ENCODE measurements around the gene PHACTR1. TPM values are rescaled to one million over a fixed set of nuclear protein-coding genes. Genes with fewer than 3 reads are reported as not detected.

The PHACTR1 gene
- total RNA-seq, 1 experiment from 2014 or later: not detected

- Histone ChIP-seq H3K4me2 (ENCODE audit: low read length) (no peak overlapping the region), H3F3A (ENCODE audit: low read length, unreplicated experiment) (no peaks in the 10 kb centered on the region), H3K9ac (ENCODE audit: low read length) (no peak overlapping the region), H3K36me3 (ENCODE audit: low read depth, low read length) (no peaks in the 10 kb centered on the region), H3K27me3 (ENCODE audit: low read length) (peaks cover 44% of the 10 kb centered on the region), H4K20me1 (ENCODE audit: low read length) (no peaks in the 10 kb centered on the region), H3K4me1 (ENCODE audit: insufficient read depth, low read length) (no peaks in the 10 kb centered on the region), H3K27ac (ENCODE audit: low read length) (no peak overlapping the region), H3K79me2 (ENCODE audit: low read length) (no peaks in the 10 kb centered on the region), H3K9me3 (ENCODE audit: low read length) (no peaks in the 10 kb centered on the region), H3K9me2 (replicated peaks; ENCODE audit: low read length) (no peaks in the 10 kb centered on the region), H2AFZ (ENCODE audit: low read length) (no peak overlapping the region), H3K4me3 (ENCODE audit: low read length) (no peak overlapping the region)
- intact Hi-C loops (cut with micrococcal nuclease): no loop called here
- ChIA-PET CTCF (no interaction called here), POLR2A (ENCODE audit: unreplicated experiment) (no interaction called here)
- no peak for ATAC-seq
- TF ChIP-seq, protein P1, sequence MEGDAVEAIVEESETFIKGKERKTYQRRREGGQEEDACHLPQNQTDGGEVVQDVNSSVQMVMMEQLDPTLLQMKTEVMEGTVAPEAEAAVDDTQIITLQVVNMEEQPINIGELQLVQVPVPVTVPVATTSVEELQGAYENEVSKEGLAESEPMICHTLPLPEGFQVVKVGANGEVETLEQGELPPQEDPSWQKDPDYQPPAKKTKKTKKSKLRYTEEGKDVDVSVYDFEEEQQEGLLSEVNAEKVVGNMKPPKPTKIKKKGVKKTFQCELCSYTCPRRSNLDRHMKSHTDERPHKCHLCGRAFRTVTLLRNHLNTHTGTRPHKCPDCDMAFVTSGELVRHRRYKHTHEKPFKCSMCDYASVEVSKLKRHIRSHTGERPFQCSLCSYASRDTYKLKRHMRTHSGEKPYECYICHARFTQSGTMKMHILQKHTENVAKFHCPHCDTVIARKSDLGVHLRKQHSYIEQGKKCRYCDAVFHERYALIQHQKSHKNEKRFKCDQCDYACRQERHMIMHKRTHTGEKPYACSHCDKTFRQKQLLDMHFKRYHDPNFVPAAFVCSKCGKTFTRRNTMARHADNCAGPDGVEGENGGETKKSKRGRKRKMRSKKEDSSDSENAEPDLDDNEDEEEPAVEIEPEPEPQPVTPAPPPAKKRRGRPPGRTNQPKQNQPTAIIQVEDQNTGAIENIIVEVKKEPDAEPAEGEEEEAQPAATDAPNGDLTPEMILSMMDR (conservative IDR thresholded peaks at IDR 0.05; ENCODE audit: low read depth, low read length): no peak
- TF ChIP-seq EZH2phosphoT487 (IDR thresholded peaks at IDR 0.05; ENCODE audit: borderline replicate concordance, low read length): no peak
- no TSS peak for BruUV-seq (replicated peaks)
- DNase-seq: no peak
These were observed 32.4 kb downstream of the PHACTR1 start for GRCh38 chr6:12748815-12749521.

DNA sequence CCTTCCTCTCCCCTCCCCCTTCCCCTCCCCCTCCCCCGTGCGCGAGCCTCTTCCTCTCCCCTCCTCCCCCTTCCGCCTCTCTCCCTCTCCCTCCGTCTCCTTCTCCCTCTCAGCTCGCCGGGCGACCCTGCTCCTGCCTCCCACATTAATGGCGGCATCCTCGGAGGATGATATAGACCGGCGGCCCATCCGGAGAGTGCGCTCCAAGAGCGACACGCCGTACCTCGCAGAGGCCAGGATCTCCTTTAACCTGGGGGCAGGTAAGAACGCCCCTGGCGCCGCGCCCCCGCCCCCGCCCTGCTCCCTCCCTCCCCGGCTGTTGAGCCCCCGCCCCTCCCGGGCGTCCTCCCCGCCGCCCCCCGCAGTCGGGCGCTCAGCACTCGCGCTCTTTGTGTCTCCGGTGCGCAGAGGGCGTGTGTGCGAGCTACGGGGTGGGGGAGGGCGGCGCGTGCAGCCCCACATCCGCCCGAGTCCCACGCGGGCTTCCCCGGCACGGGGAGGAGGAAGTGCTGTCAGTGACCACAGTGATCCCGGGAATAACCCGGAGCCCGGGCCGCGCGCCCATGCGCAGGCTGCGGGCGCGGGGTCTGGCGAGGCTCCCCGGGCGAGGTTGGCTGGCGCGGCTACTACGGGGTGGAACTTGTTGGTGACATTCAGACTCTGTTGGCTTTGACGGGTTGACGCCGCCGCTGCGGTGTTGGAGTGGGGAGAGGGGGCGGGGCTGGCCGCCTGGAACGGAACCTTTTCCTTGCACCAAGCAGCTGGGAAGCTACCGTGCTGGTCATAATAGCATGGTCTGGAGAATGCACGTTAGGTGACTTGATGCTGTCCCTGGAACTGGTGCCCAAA lies 33.2 kb downstream of the PHACTR1 start:
- Histone ChIP-seq H3K4me2 (ENCODE audit: low read length) (no peak overlapping the region), H3K4me1 (ENCODE audit: insufficient read depth, low read length) (no peaks in the 10 kb centered on the region), H3F3A (ENCODE audit: low read length, unreplicated experiment) (no peaks in the 10 kb centered on the region), H3K9me3 (ENCODE audit: low read length) (no peaks in the 10 kb centered on the region), H3K27ac (ENCODE audit: low read length) (no peak overlapping the region), H3K27me3 (ENCODE audit: low read length) (peaks cover 45% of the 10 kb centered on the region), H3K79me2 (ENCODE audit: low read length) (no peaks in the 10 kb centered on the region), H3K9me2 (replicated peaks; ENCODE audit: low read length) (no peaks in the 10 kb centered on the region), H3K9ac (ENCODE audit: low read length) (no peak overlapping the region), H3K36me3 (ENCODE audit: low read depth, low read length) (no peaks in the 10 kb centered on the region), H3K4me3 (ENCODE audit: low read length) (no peak overlapping the region), H2AFZ (ENCODE audit: low read length) (no peak overlapping the region), H4K20me1 (ENCODE audit: low read length) (no peaks in the 10 kb centered on the region)
- intact Hi-C loops (cut with micrococcal nuclease): no loop called here
- TF ChIP-seq EZH2phosphoT487 (IDR thresholded peaks at IDR 0.05; ENCODE audit: borderline replicate concordance, low read length): no peak
- TF ChIP-seq, protein P1 (conservative IDR thresholded peaks at IDR 0.05; ENCODE audit: low read depth, low read length): no peak
- TF ChIP-seq EZH2 (IDR thresholded peaks at IDR 0.05; ENCODE audit: low read length, unreplicated experiment): no peak
- ATAC-seq (no peak), DNase-seq (no peak)
- ChIA-PET POLR2A (ENCODE audit: unreplicated experiment) (no interaction called here), CTCF (no interaction called here)
- no TSS peak for BruUV-seq (replicated peaks)

GRCh38 chr6:12750416-12750815 lies 33.8 kb downstream of the PHACTR1 start:
- Histone ChIP-seq H3K9me3 (ENCODE audit: low read length) (no peaks in the 10 kb centered on the region), H3K36me3 (ENCODE audit: low read depth, low read length) (no peaks in the 10 kb centered on the region), H3K9ac (ENCODE audit: low read length) (no peak overlapping the region), H3F3A (ENCODE audit: low read length, unreplicated experiment) (no peaks in the 10 kb centered on the region), H3K27me3 (ENCODE audit: low read length) (peaks cover 45% of the 10 kb centered on the region), H4K20me1 (ENCODE audit: low read length) (no peaks in the 10 kb centered on the region), H3K9me2 (replicated peaks; ENCODE audit: low read length) (no peaks in the 10 kb centered on the region), H3K27ac (ENCODE audit: low read length) (no peak overlapping the region), H3K4me3 (ENCODE audit: low read length) (no peak overlapping the region), H3K4me1 (ENCODE audit: insufficient read depth, low read length) (no peaks in the 10 kb centered on the region), H3K4me2 (ENCODE audit: low read length) (no peak overlapping the region), H2AFZ (ENCODE audit: low read length) (no peak overlapping the region), H3K79me2 (ENCODE audit: low read length) (no peaks in the 10 kb centered on the region)
- BruUV-seq (replicated peaks): no TSS peak
- no peak for TF ChIP-seq EZH2 (IDR thresholded peaks at IDR 0.05; ENCODE audit: low read length, unreplicated experiment)
- TF ChIP-seq, protein P1 (conservative IDR thresholded peaks at IDR 0.05; ENCODE audit: low read depth, low read length): no peak
- no peak for TF ChIP-seq EZH2phosphoT487 (IDR thresholded peaks at IDR 0.05; ENCODE audit: borderline replicate concordance, low read length)
- ATAC-seq: no peak
- ChIA-PET CTCF (no interaction called here), POLR2A (ENCODE audit: unreplicated experiment) (no interaction called here)
- DNase-seq: no peak
- intact Hi-C loops (cut with micrococcal nuclease): no loop called here

Measured in PC-3 (cell line).